HepG2 (cell line): ENCODE data around the gene MSI2. TPM values are rescaled to one million over a fixed set of nuclear protein-coding genes. Genes with fewer than 3 reads are reported as not detected.

Source experiments
- CC2D1A ChIP-seq: sonication (generic); formaldehyde crosslinking; IDR thresholded peaks from 2 replicates; pipeline ENCODE4 v1.8.1; 2023; ENCODE audit warnings: mild to moderate bottlenecking, missing genetic modification reagents
- CSRNP1 ChIP-seq: sonication (generic); formaldehyde crosslinking; IDR thresholded peaks from 2 replicates; pipeline ENCODE4 v1.8.1; 2023; ENCODE audit warnings: mild to moderate bottlenecking, missing genetic modification reagents
- ERF ChIP-seq: IDR thresholded peaks from 2 replicates; pipeline ENCODE4 v1.6.1; 2018; ENCODE audit warnings: missing biosample characterization, missing genetic modification reagents
- FOXK2 ChIP-seq: fragments of 450-650 bp; IDR thresholded peaks from 2 replicates; pipeline ENCODE4 v1.6.1; 2016
- GATA4 ChIP-seq: sonication (generic); IDR thresholded peaks from 2 replicates; pipeline ENCODE4 v1.6.1; 2016; ENCODE audit warnings: antibody characterized with exemption, low read depth, borderline replicate concordance
- JUND ChIP-seq: sonication (generic); formaldehyde crosslinking; IDR thresholded peaks from 2 replicates; pipeline ENCODE4 v1.8.0; 2022; ENCODE audit warnings: mild to moderate bottlenecking, missing genetic modification reagents
- MTA1 ChIP-seq: sonication (generic); formaldehyde crosslinking; IDR thresholded peaks from 2 replicates; pipeline ENCODE4 v1.4.0; 2020; ENCODE audit warnings: missing genetic modification reagents, mild to moderate bottlenecking, borderline replicate concordance
- NFE2L2 ChIP-seq: fragments of 150-350 bp; IDR thresholded peaks from 2 replicates; pipeline ENCODE4 v1.6.1; 2014; ENCODE audit warnings: low read length
- PBX3 ChIP-seq: sonication (generic); formaldehyde crosslinking; IDR thresholded peaks from 2 replicates; pipeline ENCODE4 v1.8.1; 2023; ENCODE audit warnings: missing genetic modification reagents, inconsistent platforms, borderline replicate concordance
- ZBTB38 ChIP-seq: sonication (generic); formaldehyde crosslinking; IDR thresholded peaks from 2 replicates; pipeline ENCODE4 v1.5.1; 2020; ENCODE audit warnings: mild to moderate bottlenecking, missing genetic modification reagents
- ZHX1 ChIP-seq: sonication (generic); formaldehyde crosslinking; IDR thresholded peaks from 2 replicates; pipeline ENCODE4 v1.8.1; 2022; ENCODE audit warnings: low read depth, mild to moderate bottlenecking, missing genetic modification reagents
- ZMYM4 ChIP-seq: sonication (generic); formaldehyde crosslinking; IDR thresholded peaks from 2 replicates; pipeline ENCODE4 v1.8.1; 2023; ENCODE audit warnings: mild to moderate bottlenecking, missing genetic modification reagents
- ZNF101 ChIP-seq: sonication (generic); formaldehyde crosslinking; IDR thresholded peaks from 2 replicates; pipeline ENCODE4 v1.4.0; 2020; ENCODE audit warnings: mild to moderate bottlenecking, low read depth, missing genetic modification reagents, borderline replicate concordance
- ZNF225 ChIP-seq: sonication (generic); formaldehyde crosslinking; IDR thresholded peaks from 2 replicates; pipeline ENCODE4 v1.4.0; 2020; ENCODE audit warnings: mild to moderate bottlenecking, missing genetic modification reagents
- ZNF354B ChIP-seq: sonication (generic); formaldehyde crosslinking; IDR thresholded peaks from 2 replicates; pipeline ENCODE4 v1.8.0; 2022; ENCODE audit warnings: mild to moderate bottlenecking, missing genetic modification reagents
- ZNF44 ChIP-seq: sonication (generic); formaldehyde crosslinking; IDR thresholded peaks from 2 replicates; pipeline ENCODE4 v1.5.1; 2020; ENCODE audit warnings: mild to moderate bottlenecking, missing genetic modification reagents
- ZNF549 ChIP-seq: sonication (generic); formaldehyde crosslinking; IDR thresholded peaks from 2 replicates; pipeline ENCODE4 v1.5.0; 2020; ENCODE audit warnings: missing genetic modification reagents
- ZNF569 ChIP-seq: sonication (generic); formaldehyde crosslinking; IDR thresholded peaks from 2 replicates; pipeline ENCODE4 v1.5.0; 2020; ENCODE audit warnings: mild to moderate bottlenecking, missing genetic modification reagents, moderate library complexity, borderline replicate concordance
- ZNF570 ChIP-seq: sonication (generic); formaldehyde crosslinking; IDR thresholded peaks from 2 replicates; pipeline ENCODE4 v1.4.0; 2020; ENCODE audit warnings: mild to moderate bottlenecking, missing genetic modification reagents, borderline replicate concordance
- polyA plus RNA-seq, 8 experiments: library from polyadenylated mRNA; depleted of rRNA in 3 of 8; stranded (reverse) in 7 of 8; unstranded in 1 of 8; fragments of >200 nt; fragmentation: Illumina TruSeq in 4 of 8; extraction: Trizol in 4 of 8; gene quantifications; 2 replicates each; pipeline versions ENCODE4 v1.2.1 to v1.2.3, GENCODE V29; 2011 to 2016; ENCODE audit warnings: low read depth in 4 of 8, missing spikeins in 1 of 8, mixed read lengths in 1 of 8; ENCODE audit not compliant: insufficient read depth in 1 of 8
- total RNA-seq, 5 experiments: library from RNA; depleted of rRNA; stranded (reverse); fragments of >200 nt; fragmentation: Illumina TruSeq; extraction: Trizol; gene quantifications; 2 replicates each; pipeline ENCODE4 v1.2.3, GENCODE V29; 2016; ENCODE audit warnings: low read depth in 1 of 5
- TF ChIP-seq, protein P1 (sequence below): sonication (generic); formaldehyde crosslinking; IDR thresholded peaks from 2 replicates; pipeline ENCODE4 v1.5.1; 2020; ENCODE audit warnings: missing genetic modification reagents, mild to moderate bottlenecking, borderline replicate concordance
- TF ChIP-seq, protein P2 (sequence below): sonication (generic); formaldehyde crosslinking; IDR thresholded peaks from 2 replicates; pipeline ENCODE4 v1.4.0; 2020; ENCODE audit warnings: missing genetic modification reagents
- TF ChIP-seq, protein P3 (sequence below): sonication (generic); formaldehyde crosslinking; IDR thresholded peaks from 2 replicates; pipeline ENCODE4 v1.5.1; 2020; ENCODE audit warnings: missing genetic modification reagents, mild to moderate bottlenecking, borderline replicate concordance
- TF ChIP-seq, protein P4 (sequence below): sonication (generic); formaldehyde crosslinking; IDR thresholded peaks from 2 replicates; pipeline ENCODE4 v1.4.0; 2020; ENCODE audit warnings: mild to moderate bottlenecking, missing genetic modification reagents

The MSI2 gene
- total and polyA plus RNA-seq, 2 of the 13 experiments (the other 11 are each of a cell fraction or from before 2014, with no cell fraction given) = 77.5 to 78.4 TPM

- TF ChIP-seq, protein P1, sequence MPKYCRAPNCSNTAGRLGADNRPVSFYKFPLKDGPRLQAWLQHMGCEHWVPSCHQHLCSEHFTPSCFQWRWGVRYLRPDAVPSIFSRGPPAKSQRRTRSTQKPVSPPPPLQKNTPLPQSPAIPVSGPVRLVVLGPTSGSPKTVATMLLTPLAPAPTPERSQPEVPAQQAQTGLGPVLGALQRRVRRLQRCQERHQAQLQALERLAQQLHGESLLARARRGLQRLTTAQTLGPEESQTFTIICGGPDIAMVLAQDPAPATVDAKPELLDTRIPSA = no peak
- TF ChIP-seq JUND (CRISPR knock-in tag) (peak; percentile 72; the same call in 1 of the 2 replicates), ZNF549 (CRISPR knock-in tag) (no peak), ZNF570 (CRISPR knock-in tag) (no peak), ZNF354B (CRISPR knock-in tag) (no peak), ZNF225 (CRISPR knock-in tag) (no peak), ZNF569 (CRISPR knock-in tag) (no peak), ZHX1 (CRISPR knock-in tag) (no peak), CSRNP1 (no peak), ZBTB38 (CRISPR knock-in tag) (no peak), NFE2L2 (no peak), ZNF44 (CRISPR knock-in tag) (no peak), FOXK2 (no peak), CC2D1A (no peak), PBX3 (no peak), MTA1 (no peak), ZNF101 (CRISPR knock-in tag) (no peak), ERF (CRISPR knock-in tag) (0 out of 2 replicates have a peak, but pooled peaks have one; percentile 36), GATA4 (no peak), ZMYM4 (peak; percentile 88)
- TF ChIP-seq, protein P2, sequence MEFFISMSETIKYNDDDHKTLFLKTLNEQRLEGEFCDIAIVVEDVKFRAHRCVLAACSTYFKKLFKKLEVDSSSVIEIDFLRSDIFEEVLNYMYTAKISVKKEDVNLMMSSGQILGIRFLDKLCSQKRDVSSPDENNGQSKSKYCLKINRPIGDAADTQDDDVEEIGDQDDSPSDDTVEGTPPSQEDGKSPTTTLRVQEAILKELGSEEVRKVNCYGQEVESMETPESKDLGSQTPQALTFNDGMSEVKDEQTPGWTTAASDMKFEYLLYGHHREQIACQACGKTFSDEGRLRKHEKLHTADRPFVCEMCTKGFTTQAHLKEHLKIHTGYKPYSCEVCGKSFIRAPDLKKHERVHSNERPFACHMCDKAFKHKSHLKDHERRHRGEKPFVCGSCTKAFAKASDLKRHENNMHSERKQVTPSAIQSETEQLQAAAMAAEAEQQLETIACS (CRISPR knock-in tag) = no peak
- TF ChIP-seq, protein P3, sequence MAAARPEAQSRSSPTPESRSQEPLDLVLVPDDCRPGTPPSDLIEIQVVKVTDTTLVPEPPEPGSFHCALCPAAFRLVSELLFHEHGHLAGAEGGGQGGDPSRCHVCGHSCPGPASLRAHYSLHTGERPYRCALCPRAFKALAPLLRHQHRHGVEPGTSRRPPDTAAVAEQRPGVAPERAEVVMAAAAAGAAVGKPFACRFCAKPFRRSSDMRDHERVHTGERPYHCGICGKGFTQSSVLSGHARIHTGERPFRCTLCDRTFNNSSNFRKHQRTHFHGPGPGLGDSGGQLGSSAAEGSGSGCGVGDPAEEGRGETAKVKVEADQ (CRISPR knock-in tag) = no peak
- TF ChIP-seq, protein P4, sequence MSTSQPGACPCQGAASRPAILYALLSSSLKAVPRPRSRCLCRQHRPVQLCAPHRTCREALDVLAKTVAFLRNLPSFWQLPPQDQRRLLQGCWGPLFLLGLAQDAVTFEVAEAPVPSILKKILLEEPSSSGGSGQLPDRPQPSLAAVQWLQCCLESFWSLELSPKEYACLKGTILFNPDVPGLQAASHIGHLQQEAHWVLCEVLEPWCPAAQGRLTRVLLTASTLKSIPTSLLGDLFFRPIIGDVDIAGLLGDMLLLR (CRISPR knock-in tag) = no peak
These were observed 120.8 kb downstream of the MSI2 start (continued) for GRCh38 chr17:57377094-57377493.
